Fibroblast of lung (primary cell): ENCODE results near the gene RFX2. TPM values are rescaled to one million over a fixed set of nuclear protein-coding genes. Genes with fewer than 3 reads are reported as not detected.

Experiments
- DNase-seq, 2 donors: peaks; one replicate each; pipeline versions ENCODE4 v3.0.0 to v3.0.0-alpha.2; 2010; ENCODE audit warnings: low read depth in 2 of 2
- H2AFZ ChIP-seq: 2 replicates; pipeline ENCODE4 v1.5.1; 2012; ENCODE audit warnings: low read length, control low read depth, inconsistent platforms
- H3K27ac ChIP-seq: 2 replicates; pipeline ENCODE4 v1.5.1; 2011; ENCODE audit warnings: low read length, control low read depth; ENCODE audit not compliant: insufficient read depth
- H3K27me3 ChIP-seq: 2 replicates; pipeline ENCODE4 v1.5.1; 2011; ENCODE audit warnings: mild to moderate bottlenecking, low read length; ENCODE audit not compliant: control insufficient read depth, insufficient read depth
- H3K36me3 ChIP-seq: 2 replicates; pipeline ENCODE4 v1.5.1; 2011; ENCODE audit warnings: low read length; ENCODE audit not compliant: control insufficient read depth, insufficient read depth
- H3K4me1 ChIP-seq: 2 replicates; pipeline ENCODE4 v1.5.1; 2011; ENCODE audit warnings: low read length; ENCODE audit not compliant: control insufficient read depth, insufficient read depth; ENCODE audit errors: extremely low read depth
- H3K4me2 ChIP-seq: 2 replicates; pipeline ENCODE4 v1.5.1; 2011; ENCODE audit warnings: low read length, control low read depth; ENCODE audit not compliant: insufficient read depth; ENCODE audit errors: extremely low read depth
- H3K4me3 ChIP-seq, 4 experiments: fragments of 200-600 bp in 1 of 4; sonication (generic) in 1 of 4; replicated peaks in 1 of 4; 2 replicates each; pipeline ENCODE4 v1.5.1; 2011 to 2016; ENCODE audit warnings: low read length in 4 of 4, low read depth in 3 of 4, mild to moderate bottlenecking in 3 of 4, control low read depth in 2 of 4, inconsistent platforms in 1 of 4, mixed read lengths in 1 of 4; ENCODE audit not compliant: insufficient read depth in 1 of 4; ENCODE audit errors: control extremely low read depth in 1 of 4
- H3K79me2 ChIP-seq: 2 replicates; pipeline ENCODE4 v1.5.1; 2012; ENCODE audit warnings: mild to moderate bottlenecking, low read length, inconsistent platforms; ENCODE audit not compliant: control insufficient read depth, insufficient read depth
- H3K9ac ChIP-seq: 2 replicates; pipeline ENCODE4 v1.5.1; 2011; ENCODE audit warnings: mild to moderate bottlenecking, low read length, control low read depth; ENCODE audit not compliant: insufficient read depth
- H3K9me3 ChIP-seq: 2 replicates; pipeline ENCODE4 v1.5.1; 2012; ENCODE audit warnings: low read depth, low read length; ENCODE audit not compliant: control insufficient read depth, insufficient read depth
- H4K20me1 ChIP-seq: 2 replicates; pipeline ENCODE4 v1.5.1; 2011; ENCODE audit warnings: low read length; ENCODE audit not compliant: control insufficient read depth, insufficient read depth; ENCODE audit errors: extremely low read depth
- CTCF ChIP-seq, 2 donors: IDR thresholded peaks in 1 of 2; conservative IDR thresholded peaks in 1 of 2; 1 replicate in 1 of 2; 2 replicates in 1 of 2; pipeline ENCODE4 v1.5.1; 2011 to 2012; ENCODE audit warnings: low read length in 2 of 2, control low read depth in 1 of 2, inconsistent platforms in 1 of 2, low read depth in 1 of 2, mild to moderate bottlenecking in 1 of 2
- EZH2 ChIP-seq: IDR thresholded peaks from 2 replicates; pipeline ENCODE4 v1.5.1; 2012; ENCODE audit warnings: low read length, control low read depth, mild to moderate bottlenecking; ENCODE audit errors: missing control alignments
- polyA plus RNA-seq, 2 donors: library from polyadenylated mRNA; depleted of rRNA in 1 of 2; stranded (reverse) in 1 of 2; unstranded in 1 of 2; fragments of >200 nt; gene quantifications; 2 replicates each; pipeline ENCODE4 v1.2.1, GENCODE V29; 2011 to 2012; ENCODE audit warnings: missing spikeins in 1 of 2
- total RNA-seq: library from RNA; depleted of rRNA; stranded (reverse); fragments of >200 nt; gene quantifications from 2 replicates; pipeline ENCODE4 v1.2.1, GENCODE V29; 2014

Gene RFX2
- total and polyA plus RNA-seq, 2 donors (not counting 1 experiment from before 2014, with no cell fraction given), result 2.5 to 9.6 TPM

DNA sequence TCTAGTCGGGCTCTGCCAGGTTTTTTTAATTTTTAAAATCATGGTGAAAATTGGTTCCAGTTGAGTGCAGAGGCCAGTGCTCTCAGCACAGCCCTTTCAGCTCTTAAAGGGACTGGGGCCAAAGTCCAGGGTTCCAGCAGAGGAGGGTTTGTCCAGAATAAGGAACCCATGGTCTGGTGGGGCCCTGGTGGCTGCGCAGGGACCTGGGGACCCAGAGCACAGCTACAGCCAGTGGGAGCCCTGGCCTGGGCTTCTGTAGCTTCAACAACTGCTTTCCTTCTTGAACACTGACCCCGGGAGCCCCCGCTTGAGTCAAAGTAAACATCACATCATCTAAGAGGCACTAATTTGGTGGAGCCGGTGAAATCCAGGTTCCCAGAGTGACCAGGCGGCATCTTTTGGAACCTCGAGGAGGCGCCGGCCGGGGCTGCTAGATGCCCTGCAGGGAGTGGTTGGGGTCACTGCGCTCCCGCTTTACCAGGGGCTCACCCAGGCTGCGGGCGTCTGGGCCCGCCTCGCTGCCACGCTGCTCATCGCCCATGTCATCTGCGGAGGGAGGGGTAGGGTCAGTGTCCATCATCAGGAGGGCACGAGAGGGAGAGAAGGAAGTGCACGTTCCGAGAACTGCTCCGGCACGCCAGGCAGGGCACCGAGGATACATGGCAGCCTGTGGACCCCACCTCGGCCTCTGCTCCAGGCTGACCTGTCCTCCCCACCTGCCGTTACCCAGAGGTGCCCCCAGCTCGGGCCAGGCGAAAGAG, 115.7 kb downstream of the RFX2 start:
- TF ChIP-seq EZH2, result no peak
- TF ChIP-seq CTCF (conservative IDR thresholded peaks at IDR 0.05 in 1 of 2, IDR thresholded peaks at IDR 0.05 in 1 of 2; ENCODE audit: low read depth in 1 of 2, low read length in 2 of 2), result no peak
- no peak for DNase-seq
- no peak overlapping the region for H3K27ac ChIP-seq
- no peaks in the 10 kb centered on the region for H4K20me1 ChIP-seq
- H3K9me3 ChIP-seq, result no peaks in the 10 kb centered on the region
- peaks cover 3% of the 10 kb centered on the region for H3K4me1 ChIP-seq
- H3K27me3 ChIP-seq, result no peaks in the 10 kb centered on the region
- no peaks in the 10 kb centered on the region for H3K79me2 ChIP-seq
- H3K4me2 ChIP-seq, result no peak overlapping the region
- no peak overlapping the region for H3K4me3 ChIP-seq
- no peaks in the 10 kb centered on the region for H3K36me3 ChIP-seq
- H2AFZ ChIP-seq, result no peak overlapping the region
- no peak overlapping the region for H3K9ac ChIP-seq

- no peaks in the 10 kb centered on the region for H3K36me3 ChIP-seq
- H3K4me1 ChIP-seq, result peaks cover 3% of the 10 kb centered on the region
- no peak overlapping the region for H3K9ac ChIP-seq
- H3K27ac ChIP-seq, result no peak overlapping the region
- no peaks in the 10 kb centered on the region for H4K20me1 ChIP-seq
- no peaks in the 10 kb centered on the region for H3K27me3 ChIP-seq
- peak overlapping the region; percentile 37 for H3K4me2 ChIP-seq
- TF ChIP-seq CTCF (conservative IDR thresholded peaks at IDR 0.05 in 1 of 2, IDR thresholded peaks at IDR 0.05 in 1 of 2; ENCODE audit: low read depth in 1 of 2, low read length in 2 of 2) (no peak), EZH2 (no peak)
- H3K79me2 ChIP-seq, result no peaks in the 10 kb centered on the region
- peak in 1 of 2 donors; percentile 27 for DNase-seq
- H3K9me3 ChIP-seq, result no peaks in the 10 kb centered on the region
- H3K4me3 ChIP-seq, result no peak overlapping the region
- H2AFZ ChIP-seq, result peak overlapping the region; percentile 24
Measured at GRCh38 chr19:5993648-5994358, 116.5 kb downstream of the RFX2 start.

- DNase-seq, result no peak
- no peaks in the 10 kb centered on the region for H3K36me3 ChIP-seq
- TF ChIP-seq CTCF (conservative IDR thresholded peaks at IDR 0.05 in 1 of 2, IDR thresholded peaks at IDR 0.05 in 1 of 2; ENCODE audit: low read depth in 1 of 2, low read length in 2 of 2), result no peak
- no peak for TF ChIP-seq EZH2
- H3K9me3 ChIP-seq, result no peaks in the 10 kb centered on the region
- peaks cover 3% of the 10 kb centered on the region for H3K4me1 ChIP-seq
- H3K4me2 ChIP-seq, result no peak overlapping the region
- no peak overlapping the region for H3K27ac ChIP-seq
- H3K79me2 ChIP-seq, result no peaks in the 10 kb centered on the region
- H2AFZ ChIP-seq, result no peak overlapping the region
- no peaks in the 10 kb centered on the region for H3K27me3 ChIP-seq
- H3K4me3 ChIP-seq, result no peak overlapping the region
- no peaks in the 10 kb centered on the region for H4K20me1 ChIP-seq
- no peak overlapping the region for H3K9ac ChIP-seq
Measured at GRCh38 chr19:5993201-5993600, 117.1 kb downstream of the RFX2 start.
